HG03025 (cell line): ENCODE data around the gene CBX8.
"Not testable (repeated sequence)": the region's sequence is repeated elsewhere in the genome, so short reads cannot be mapped to it uniquely, and the experiment has no call there.

ENCODE experiments used
- ATAC-seq: cut with Tn5 transposase; IDR thresholded peaks from one replicate; pipeline ENCODE4 v1.9.1; 2021; ENCODE audit warnings: mild to moderate bottlenecking, moderate library complexity; ENCODE audit not compliant: unreplicated experiment, low FRiP score

Gene CBX8

GRCh38 chr17:79783891-79784290 is 13.0 kb downstream of the CBX8 start:
- no peak for ATAC-seq

- no peak for ATAC-seq
These were observed 14.9 kb downstream of the CBX8 start for GRCh38 chr17:79781736-79782575.

DNA sequence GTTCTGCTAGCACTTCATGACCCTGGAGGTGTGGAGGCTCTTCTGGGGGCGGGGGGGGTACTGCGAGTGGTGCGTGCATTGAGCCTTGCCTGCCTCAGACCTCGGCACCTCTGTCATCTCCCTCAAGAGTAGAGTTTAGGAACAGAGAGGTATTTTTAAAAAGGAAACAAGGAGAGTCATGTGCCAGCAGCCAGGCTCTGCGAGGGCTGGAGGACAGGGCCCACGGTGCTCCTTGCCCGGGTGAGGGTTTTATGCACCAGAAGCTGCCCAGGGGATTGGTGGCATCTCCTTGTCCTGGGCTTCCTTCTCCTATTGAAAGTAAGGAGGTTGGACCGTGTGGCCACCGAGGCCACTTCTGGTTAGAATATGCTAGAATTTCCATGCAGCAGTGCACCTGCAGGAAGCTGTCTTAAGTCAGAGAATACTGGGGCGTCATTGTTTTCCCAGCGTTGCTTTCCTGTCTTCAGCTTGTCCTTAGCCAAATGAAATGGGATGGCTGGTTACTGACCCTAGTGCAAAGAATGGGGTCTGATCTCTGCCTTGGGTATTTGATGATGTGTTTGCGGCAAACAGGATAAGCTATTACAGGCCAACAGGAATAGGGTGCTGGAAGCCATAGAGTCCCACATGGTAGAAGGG is 15.7 kb downstream of the CBX8 start:
- ATAC-seq: no peak

GRCh38 chr17:79779661-79780365 is 17.1 kb downstream of the CBX8 start:
- ATAC-seq: no peak

DNA sequence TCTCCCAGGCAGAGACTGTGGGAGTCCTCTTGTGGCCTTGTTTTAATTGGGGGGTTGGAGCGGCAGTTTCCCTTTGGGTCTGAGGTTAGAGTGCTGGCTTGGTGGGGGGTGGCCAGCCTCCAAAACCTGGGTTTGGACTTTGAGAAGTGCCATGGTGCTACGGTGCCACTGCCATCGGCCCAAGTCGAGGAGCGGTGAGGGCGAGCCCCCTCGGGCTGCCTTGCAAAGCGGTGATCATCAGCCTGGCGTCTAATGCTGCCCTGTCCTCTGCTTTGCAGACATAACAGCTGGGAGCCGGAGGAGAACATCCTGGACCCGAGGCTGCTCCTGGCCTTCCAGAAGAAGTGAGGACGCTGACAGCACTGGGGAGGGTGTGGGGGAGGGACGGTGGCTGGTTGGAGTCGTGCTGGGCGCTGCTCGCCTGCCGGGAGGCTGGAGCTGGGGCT is 17.8 kb downstream of the CBX8 start:
- no peak for ATAC-seq

GRCh38 chr17:79778504-79779083 is 18.3 kb downstream of the CBX8 start:
- no peak for ATAC-seq

DNA sequence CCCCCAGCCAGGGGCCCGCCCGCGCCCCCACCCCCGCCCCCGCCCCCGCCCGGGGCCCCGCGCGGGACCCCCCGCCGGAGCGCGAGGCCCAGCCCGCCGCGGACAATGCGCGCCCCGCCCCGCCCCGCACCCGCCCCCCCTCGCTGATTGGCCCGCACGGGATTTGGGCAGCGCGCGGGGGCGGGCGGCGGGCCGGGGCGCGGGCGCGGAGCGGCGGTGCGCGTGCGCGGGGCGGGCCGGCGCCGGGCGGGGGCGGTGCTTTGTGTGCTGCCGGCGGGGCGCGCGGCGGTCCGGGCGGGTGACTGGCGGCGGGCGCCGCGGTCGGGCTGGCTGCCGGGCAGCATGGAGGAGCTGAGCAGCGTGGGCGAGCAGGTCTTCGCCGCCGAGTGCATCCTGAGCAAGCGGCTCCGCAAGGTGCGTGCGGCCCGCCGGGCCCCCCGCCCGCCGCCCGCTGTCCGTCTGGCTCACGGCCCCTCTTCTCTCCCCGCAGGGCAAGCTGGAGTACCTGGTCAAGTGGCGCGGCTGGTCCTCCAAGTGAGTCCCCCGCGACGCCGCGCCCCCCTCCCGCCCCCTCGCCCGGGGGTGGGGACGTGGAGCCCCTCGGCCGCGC is 18.9 kb downstream of the CBX8 start, which contains the start of gene CBX2:
Gene CBX2, plus strand, starts transcription at position 255 of the 610 bp plus-strand sequence. Its CDS starts 88 bp downstream, at position 343.
- ATAC-seq: peak; percentile 40

GRCh38 chr17:79777120-79777893 is 19.6 kb downstream of the CBX8 start:
- ATAC-seq: no peak

- ATAC-seq: no peak
These were observed 20.3 kb downstream of the CBX8 start for GRCh38 chr17:79776376-79777119.

- ATAC-seq: no peak
These were observed 21.2 kb downstream of the CBX8 start for GRCh38 chr17:79775632-79776031.

- ATAC-seq: no peak
These were observed 22.3 kb downstream of the CBX8 start for GRCh38 chr17:79774561-79774975.

DNA sequence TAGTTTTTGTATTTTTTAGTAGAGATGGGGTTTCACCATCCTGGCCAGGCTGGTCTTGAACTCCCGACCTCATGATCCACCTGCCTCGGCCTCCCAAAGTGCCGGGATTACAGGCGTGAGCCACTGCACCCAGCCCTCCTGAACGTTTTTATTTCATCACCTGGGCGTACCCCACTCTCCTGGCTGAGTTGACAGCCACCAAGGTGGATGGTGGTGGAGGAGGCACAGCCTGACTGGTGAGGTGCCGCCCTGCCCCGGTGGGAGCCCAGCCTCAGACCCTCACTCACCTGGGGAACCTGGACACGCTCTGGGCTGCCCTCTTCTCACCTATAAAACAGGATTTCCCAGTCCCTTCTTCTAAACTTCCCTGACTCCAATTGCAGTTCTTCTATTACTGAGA is 24.2 kb downstream of the CBX8 start:
- not testable (repeated sequence) for ATAC-seq

- no peak for ATAC-seq
These were observed 25.6 kb downstream of the CBX8 start for GRCh38 chr17:79771276-79771675.

DNA sequence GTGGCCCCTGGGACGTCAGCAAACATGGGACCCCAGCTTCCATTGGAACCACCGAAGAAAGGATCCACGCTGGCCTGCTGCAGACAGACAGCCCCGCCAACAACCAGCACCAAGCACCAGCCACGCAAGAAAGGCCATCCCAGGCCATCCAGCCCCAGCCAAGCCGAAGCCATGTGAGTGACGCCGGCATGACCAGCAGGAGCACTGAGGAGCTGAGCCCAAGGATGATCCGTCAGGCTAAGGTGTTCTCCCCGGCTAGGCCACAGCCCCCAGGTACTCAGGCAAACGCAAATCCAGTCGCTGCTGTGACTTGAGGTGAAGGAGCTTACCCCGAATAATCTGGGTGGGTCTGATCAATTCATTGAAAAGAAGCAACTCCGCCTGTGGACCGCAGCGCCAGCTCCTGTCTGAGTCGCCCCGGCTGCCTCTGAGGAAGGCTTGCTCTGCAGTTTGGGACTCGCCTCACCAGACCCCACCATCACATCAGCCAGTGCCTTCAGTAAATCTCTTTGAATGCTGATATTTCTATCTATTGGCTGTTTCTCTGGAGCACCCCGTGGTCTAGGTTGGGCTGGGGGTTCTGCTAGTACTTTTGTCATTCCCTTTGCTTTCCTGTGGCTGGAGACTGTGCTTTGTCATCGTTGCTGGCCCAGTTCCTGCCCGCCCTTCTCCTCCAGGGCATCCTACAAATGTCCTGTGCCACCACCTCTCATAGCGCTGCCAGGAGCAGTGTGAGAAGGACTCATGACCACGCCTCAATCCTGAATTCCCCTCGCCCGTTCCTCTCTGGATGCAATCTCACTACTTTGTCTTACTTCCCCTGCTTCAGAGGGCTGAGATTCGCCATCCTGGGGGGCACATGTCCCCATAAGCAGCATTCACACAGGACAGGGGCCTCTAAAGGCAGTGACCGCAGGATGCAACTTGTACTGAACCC is 27.0 kb downstream of the CBX8 start:
- ATAC-seq: no peak

DNA sequence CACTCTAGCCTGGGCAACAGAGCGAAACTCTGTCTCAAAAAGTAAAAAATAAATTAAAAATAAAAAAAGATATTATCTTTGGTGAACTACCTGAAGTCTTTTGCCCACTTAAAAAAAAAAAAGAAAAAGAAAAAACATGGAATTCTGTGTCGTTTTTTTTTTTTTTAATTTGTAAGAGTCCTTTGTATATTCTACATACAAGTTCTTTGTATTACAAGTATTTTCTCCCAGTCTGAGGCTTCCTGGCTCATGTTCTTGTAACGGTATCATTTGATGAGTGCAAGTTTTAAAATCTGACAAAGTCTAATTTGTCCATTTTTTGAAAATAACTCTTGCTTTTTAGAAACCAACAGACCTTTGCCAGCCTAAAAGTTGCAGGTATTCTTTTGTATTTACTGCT is 31.2 kb downstream of the CBX8 start:
- ATAC-seq: no peak

GRCh38 chr17:79761894-79762589 is 34.8 kb downstream of the CBX8 start:
- ATAC-seq: no peak

- ATAC-seq: no peak
These were observed 36.5 kb downstream of the CBX8 start for GRCh38 chr17:79760197-79760906.
